Neural progenitor cell (in vitro differentiated cells): ENCODE data around the gene PCSK6.

Experiments
- CTCF ChIP-seq: fragments of 200-600 bp; sonication (generic); IDR thresholded peaks from 2 replicates; pipeline ENCODE4 v1.5.1; 2017; ENCODE audit warnings: antibody characterized with exemption, mild to moderate bottlenecking
- EZH2 ChIP-seq: fragments of 200-600 bp; sonication (generic); IDR thresholded peaks from 2 replicates; pipeline ENCODE4 v1.6.1; 2017; ENCODE audit warnings: antibody characterized with exemption, mild to moderate bottlenecking, moderate library complexity
- EZH2phosphoT487 ChIP-seq: fragments of 200-600 bp; sonication (generic); IDR thresholded peaks from 2 replicates; pipeline ENCODE4 v1.6.1; 2017; ENCODE audit warnings: antibody characterized with exemption

- no peak for TF ChIP-seq EZH2
- TF ChIP-seq CTCF = no peak
- TF ChIP-seq EZH2phosphoT487 = no peak
Measured at GRCh38 chr15:101537483-101538080, 48.1 kb upstream of the PCSK6 start.
